SU-DHL-6 (cell line): ENCODE measurements around the gene CEACAM6.

Source experiments
- EZH2phosphoT487 ChIP-seq: fragments of 200-600 bp; sonication (generic), shearing (Covaris generic); conservative IDR thresholded peaks from 2 replicates; pipeline ENCODE4 v1.6.1; 2018; ENCODE audit warnings: mild to moderate bottlenecking, antibody characterized with exemption, low read length, moderate library complexity, mixed read lengths
- TF ChIP-seq, protein P1 (sequence below): fragments of 200-600 bp; sonication (generic); IDR thresholded peaks from one replicate; pipeline ENCODE4 v1.5.1; 2017; ENCODE audit warnings: antibody characterized with exemption, mild to moderate bottlenecking, low read length, moderate library complexity; ENCODE audit not compliant: insufficient read depth, poor library complexity, severe bottlenecking

DNA sequence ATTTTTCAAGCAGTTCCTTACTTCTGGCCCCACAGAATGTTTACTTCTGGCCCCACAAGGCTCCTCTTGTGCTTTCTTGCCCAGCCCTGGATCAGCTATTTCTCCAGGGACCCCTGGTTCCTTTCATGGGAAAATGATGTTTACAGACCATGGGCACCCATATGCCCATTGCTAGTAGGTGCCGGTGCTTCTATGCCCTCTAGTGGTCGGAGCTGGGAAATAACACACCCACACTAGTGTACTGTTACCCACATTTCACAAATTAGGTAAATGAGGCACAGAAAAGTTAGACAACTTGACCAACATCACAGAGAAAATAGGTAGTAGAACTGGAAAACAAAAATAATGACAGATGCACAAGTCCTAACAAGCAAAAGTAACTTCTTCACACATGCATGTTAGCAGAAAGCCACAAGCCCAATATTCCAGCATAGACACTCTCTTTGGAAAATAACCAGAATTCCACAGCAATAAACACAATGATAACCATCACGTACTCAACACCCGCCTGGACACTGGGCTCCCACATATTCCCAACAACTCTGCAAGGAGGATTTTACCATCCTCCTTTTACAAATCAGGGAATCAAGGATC, 1.3 kb upstream of the CEACAM6 start:
- TF ChIP-seq, protein P1, sequence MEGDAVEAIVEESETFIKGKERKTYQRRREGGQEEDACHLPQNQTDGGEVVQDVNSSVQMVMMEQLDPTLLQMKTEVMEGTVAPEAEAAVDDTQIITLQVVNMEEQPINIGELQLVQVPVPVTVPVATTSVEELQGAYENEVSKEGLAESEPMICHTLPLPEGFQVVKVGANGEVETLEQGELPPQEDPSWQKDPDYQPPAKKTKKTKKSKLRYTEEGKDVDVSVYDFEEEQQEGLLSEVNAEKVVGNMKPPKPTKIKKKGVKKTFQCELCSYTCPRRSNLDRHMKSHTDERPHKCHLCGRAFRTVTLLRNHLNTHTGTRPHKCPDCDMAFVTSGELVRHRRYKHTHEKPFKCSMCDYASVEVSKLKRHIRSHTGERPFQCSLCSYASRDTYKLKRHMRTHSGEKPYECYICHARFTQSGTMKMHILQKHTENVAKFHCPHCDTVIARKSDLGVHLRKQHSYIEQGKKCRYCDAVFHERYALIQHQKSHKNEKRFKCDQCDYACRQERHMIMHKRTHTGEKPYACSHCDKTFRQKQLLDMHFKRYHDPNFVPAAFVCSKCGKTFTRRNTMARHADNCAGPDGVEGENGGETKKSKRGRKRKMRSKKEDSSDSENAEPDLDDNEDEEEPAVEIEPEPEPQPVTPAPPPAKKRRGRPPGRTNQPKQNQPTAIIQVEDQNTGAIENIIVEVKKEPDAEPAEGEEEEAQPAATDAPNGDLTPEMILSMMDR: peak; percentile 83
- TF ChIP-seq EZH2phosphoT487: no peak
